HCT116 (cell line): ENCODE results near the gene RAB27B. TPM values are rescaled to one million over a fixed set of nuclear protein-coding genes. Genes with fewer than 3 reads are reported as not detected.

Experiments
- ATAC-seq: fragments of 200-7000 bp; cut with Tn5 transposase; 2 replicates; pipeline ENCODE4 v1.9.1; 2020; ENCODE audit warnings: mild to moderate bottlenecking, moderate library complexity
- BruUV-seq: library from RNA; stranded (reverse); fragments of 400-500 nt; replicated peaks from 2 replicates; lab custom pipeline; 2021; lab: Mats Ljungman, UMichigan
- CTCF ChIA-PET: fragments of 300-600 bp; sonication (Branson Sonifier 250); formaldehyde crosslinking; loops from one replicate; lab custom pipeline; 2021; ENCODE audit warnings: antibody characterized with exemption; lab: Charles Lee
- POLR2A ChIA-PET: fragments of 300-600, 350-600 bp; sonication (Branson Sonifier 250); formaldehyde crosslinking; loops from one replicate; lab custom pipeline; 2021; ENCODE audit warnings: antibody characterized with exemption; lab: Charles Lee
- RAD21 ChIA-PET, 2 experiments: fragments of 300-600 bp; sonication (Branson Sonifier 250); formaldehyde crosslinking; loops; one replicate each; lab custom pipeline; 2023; ENCODE audit warnings: low total read pairs in 2 of 2; ENCODE audit not compliant: uncharacterized antibody in 2 of 2, unreplicated experiment in 2 of 2, low non-redundant PET in 1 of 2; lab: Charles Lee
- DNase-seq: peaks from one replicate; pipeline ENCODE4 v3.0.0-alpha.2; 2010; ENCODE audit warnings: low read depth, low spot score
- H2AFZ ChIP-seq: fragments of 200-600 bp; shearing (Covaris generic), sonication (generic); 2 replicates; pipeline ENCODE4 v1.6.1; 2017; ENCODE audit warnings: low read depth, mixed run types, mixed read lengths, antibody characterized with exemption, low read length; ENCODE audit not compliant: poor library complexity, severe bottlenecking
- H3K27ac ChIP-seq: 2 replicates; pipeline ENCODE4 v1.5.1; 2012; ENCODE audit warnings: low read depth, low read length
- H3K27me3 ChIP-seq: fragments of 200-600 bp; sonication (generic); 2 replicates; pipeline ENCODE4 v1.6.1; 2016; ENCODE audit warnings: mixed run types, low read length, mixed read lengths; ENCODE audit not compliant: insufficient read depth
- H3K36me3 ChIP-seq, 2 experiments: fragments of 200-500 bp in 1 of 2; fragments of 200-600 bp in 1 of 2; sonication (Bioruptor generic) in 1 of 2; sonication (generic) in 1 of 2; 2 replicates each; pipeline versions ENCODE4 v1.5.1 to v1.6.1; 2014 to 2016; ENCODE audit warnings: low read length in 2 of 2, inconsistent platforms in 1 of 2, mixed read lengths in 1 of 2, mixed run types in 1 of 2; ENCODE audit not compliant: insufficient read depth in 2 of 2, control insufficient read depth in 1 of 2
- H3K4me1 ChIP-seq, 2 experiments: fragments of 200-600 bp in 1 of 2; sonication (generic) in 1 of 2; 2 replicates each; pipeline versions ENCODE4 v1.5.1 to v1.6.1; 2012 to 2017; ENCODE audit warnings: low read length in 2 of 2, inconsistent platforms in 1 of 2, mild to moderate bottlenecking in 1 of 2, mixed read lengths in 1 of 2, mixed run types in 1 of 2, moderate library complexity in 1 of 2; ENCODE audit not compliant: insufficient read depth in 2 of 2, control insufficient read depth in 1 of 2
- H3K4me2 ChIP-seq: fragments of 200-600 bp; sonication (generic); 2 replicates; pipeline ENCODE4 v1.6.1; 2017; ENCODE audit warnings: mixed run types, low read length, mixed read lengths
- H3K4me3 ChIP-seq, 2 experiments: fragments of 200-600 bp in 1 of 2; sonication (generic) in 1 of 2; replicated peaks in 1 of 2; 2 replicates each; pipeline ENCODE4 v1.5.1; 2011 to 2016; ENCODE audit warnings: low read length in 2 of 2, control low read depth in 1 of 2, low read depth in 1 of 2, mild to moderate bottlenecking in 1 of 2, mixed read lengths in 1 of 2, mixed run types in 1 of 2
- H3K79me2 ChIP-seq: fragments of 200-600 bp; sonication (generic); 2 replicates; pipeline ENCODE4 v1.6.1; 2017; ENCODE audit warnings: mild to moderate bottlenecking, mixed run types, low read length, moderate library complexity, mixed read lengths; ENCODE audit not compliant: insufficient read depth
- H3K9ac ChIP-seq: fragments of 200-600 bp; sonication (generic); 2 replicates; pipeline ENCODE4 v1.6.1; 2016; ENCODE audit warnings: low read length, mixed read lengths
- H3K9me2 ChIP-seq: fragments of 200-600 bp; sonication (generic), shearing (Covaris generic); 2 replicates; pipeline ENCODE4 v1.6.1; 2017; ENCODE audit warnings: mixed run types, mild to moderate bottlenecking, moderate library complexity; ENCODE audit not compliant: insufficient read depth
- H3K9me3 ChIP-seq, 2 experiments: fragments of 200-500 bp in 1 of 2; fragments of 200-600 bp in 1 of 2; sonication (Bioruptor generic) in 1 of 2; sonication (generic) in 1 of 2; 2 replicates each; pipeline ENCODE4 v1.6.1; 2014 to 2017; ENCODE audit warnings: low read length in 2 of 2, mixed read lengths in 2 of 2, inconsistent platforms in 1 of 2, low read depth in 1 of 2, mild to moderate bottlenecking in 1 of 2, mixed run types in 1 of 2, moderate library complexity in 1 of 2; ENCODE audit not compliant: control insufficient read depth in 1 of 2, insufficient read depth in 1 of 2
- H4K20me1 ChIP-seq: fragments of 200-600 bp; sonication (generic), shearing (Covaris generic); 2 replicates; pipeline ENCODE4 v1.6.1; 2017; ENCODE audit warnings: mixed run types, mild to moderate bottlenecking, moderate library complexity; ENCODE audit not compliant: insufficient read depth
- CBX3 ChIP-seq: IDR thresholded peaks from 2 replicates; pipeline ENCODE4 v1.6.1; 2012; ENCODE audit warnings: low read depth
- JUND ChIP-seq: IDR thresholded peaks from 2 replicates; pipeline ENCODE4 v1.6.1; 2012
- REST ChIP-seq: IDR thresholded peaks from 2 replicates; pipeline ENCODE4 v1.6.1; 2012; ENCODE audit warnings: low read depth
- SIN3A ChIP-seq: IDR thresholded peaks from 2 replicates; pipeline ENCODE4 v1.6.1; 2012; ENCODE audit warnings: low read depth
- SRF ChIP-seq: IDR thresholded peaks from 2 replicates; pipeline ENCODE4 v1.6.1; 2012; ENCODE audit warnings: low read depth
- TCF7L2 ChIP-seq: IDR thresholded peaks from 2 replicates; pipeline ENCODE4 v1.7.0; 2011; ENCODE audit warnings: borderline replicate concordance, inconsistent platforms; ENCODE audit not compliant: insufficient read depth, insufficient read length; ENCODE audit errors: extremely low read depth
- YY1 ChIP-seq: IDR thresholded peaks from 2 replicates; pipeline ENCODE4 v1.6.1; 2011; ENCODE audit warnings: low read length, low read depth, moderate library complexity, mild to moderate bottlenecking; ENCODE audit not compliant: insufficient replicate concordance; ENCODE audit errors: extremely low read depth
- ZFX ChIP-seq: fragments of 450-650 bp; IDR thresholded peaks from 2 replicates; pipeline ENCODE4 v1.6.1; 2017
- intact Hi-C: fragments of 100-400 bp; cut with micrococcal nuclease; formaldehyde crosslinking; loops from 2 replicates; pipeline ENCODE4 v1.10.0; 2022
- total RNA-seq: library from RNA; stranded (reverse); gene quantifications from one replicate; pipeline ENCODE4 v1.2.1, GENCODE V29; 2021; ENCODE audit not compliant: unreplicated experiment

RAB27B gene
- total RNA-seq, 1 experiment from 2014 or later: 2.2 TPM

DNA sequence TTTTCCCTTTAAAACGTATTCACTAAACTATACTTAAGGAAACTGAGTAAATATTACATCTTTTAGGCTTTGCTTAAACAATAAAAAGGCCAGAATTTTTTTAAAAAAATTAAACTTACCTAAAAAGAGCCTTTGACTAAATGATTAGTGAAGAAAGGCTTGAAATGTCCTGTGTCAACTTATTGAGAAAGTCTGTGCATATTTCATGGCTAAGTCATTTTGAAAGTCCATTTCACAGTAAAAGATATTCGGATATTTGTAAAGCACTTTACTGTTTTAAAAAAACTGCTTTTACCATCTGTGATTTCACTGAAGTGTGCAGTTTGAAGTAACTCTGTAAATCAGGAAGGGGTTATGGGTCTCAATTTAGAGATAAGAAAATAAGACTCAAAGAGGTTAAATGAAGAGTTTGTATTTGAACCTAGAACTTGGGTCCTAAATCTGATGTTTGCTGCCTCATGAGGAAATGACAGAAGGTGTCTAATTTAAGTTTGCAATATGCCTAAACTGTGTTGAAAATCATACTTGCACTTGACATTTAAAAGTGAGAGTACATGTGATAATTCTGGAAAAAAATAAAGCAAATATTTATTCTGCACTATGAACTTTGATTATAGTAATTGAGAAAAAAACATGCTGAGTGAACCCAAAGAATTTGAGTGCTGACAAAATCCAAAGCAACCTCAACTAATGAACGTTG, 50.5 kb downstream of the RAB27B start:
- intact Hi-C loops: no loop called here
- CTCF ChIA-PET: no interaction called here
- no peaks in the 10 kb centered on the region for H3K36me3 ChIP-seq
- H3K27ac ChIP-seq: no peak overlapping the region
- no peak overlapping the region for H3K4me2 ChIP-seq
- BruUV-seq: no TSS peak
- POLR2A ChIA-PET: no interaction called here
- H4K20me1 ChIP-seq: no peaks in the 10 kb centered on the region
- no peaks in the 10 kb centered on the region for H3K9me3 ChIP-seq
- no peaks in the 10 kb centered on the region for H3K4me1 ChIP-seq
- no peak overlapping the region for H2AFZ ChIP-seq
- DNase-seq: no peak
- no peak overlapping the region for H3K9ac ChIP-seq
- TF ChIP-seq YY1 (no peak), REST (no peak), SRF (no peak), TCF7L2 (no peak), JUND (no peak), SIN3A (no peak), ZFX (no peak), CBX3 (no peak)
- ATAC-seq: no peak
- RAD21 ChIA-PET: no interaction called here
- H3K27me3 ChIP-seq: no peaks in the 10 kb centered on the region
- H3K79me2 ChIP-seq: no peaks in the 10 kb centered on the region
- no peaks in the 10 kb centered on the region for H3K9me2 ChIP-seq
- no peak overlapping the region for H3K4me3 ChIP-seq
